Ovary (tissue), 3 donors: ENCODE data around the gene ROS1.

Source experiments
- CTCF ChIP-seq, 3 donors: fragments of 450-650 bp in 2 of 3; fragments of 200-600 bp in 1 of 3; IDR thresholded peaks; one replicate each; pipeline versions ENCODE4 v1.5.1 to v1.8.0; 2016 to 2022; ENCODE audit warnings: antibody characterized with exemption in 3 of 3, mild to moderate bottlenecking in 1 of 3
- EP300 ChIP-seq: sonication (generic); formaldehyde crosslinking; IDR thresholded peaks from one replicate; pipeline ENCODE4 v1.6.1; 2017; ENCODE audit warnings: antibody characterized with exemption
- POLR2A ChIP-seq: fragments of 450-650 bp; IDR thresholded peaks from one replicate; pipeline ENCODE4 v1.6.1; 2017; ENCODE audit warnings: antibody characterized with exemption, mild to moderate bottlenecking, moderate library complexity
- donor health status: DM: no; HTN: no; CAD: no.

GRCh38 chr6:117423754-117424153, 2.0 kb downstream of the ROS1 start:
- no peak for TF ChIP-seq POLR2A
- TF ChIP-seq CTCF (IDR thresholded peaks at IDR 0.05) = no peak
- TF ChIP-seq EP300 = no peak
